Activated naive CD8-positive, alpha-beta T cell treated with anti-CD3 and anti-CD28 coated beads for 36 hours (primary cell): ENCODE results near the gene NAA40. TPM values are rescaled to one million over a fixed set of nuclear protein-coding genes. Genes with fewer than 3 reads are reported as not detected.

Experiments used
- DNase-seq: peaks from one replicate; pipeline ENCODE4 v3.0.0; 2021
- H3K27ac Mint-ChIP-seq: one replicate; pipeline ENCODE4 v1.8.0; 2022; ENCODE audit warnings: mild to moderate bottlenecking, moderate library complexity, mixed read lengths
- H3K27me3 Mint-ChIP-seq: one replicate; pipeline ENCODE4 v1.8.0; 2022; ENCODE audit warnings: mild to moderate bottlenecking, mixed read lengths
- H3K36me3 Mint-ChIP-seq: one replicate; pipeline ENCODE4 v1.8.0; 2021; ENCODE audit warnings: mild to moderate bottlenecking, mixed read lengths
- H3K4me1 Mint-ChIP-seq: one replicate; pipeline ENCODE4 v1.8.0; 2021; ENCODE audit warnings: mixed read lengths
- H3K4me3 Mint-ChIP-seq: one replicate; pipeline ENCODE4 v1.8.0; 2022; ENCODE audit warnings: mild to moderate bottlenecking, moderate library complexity, mixed read lengths
- H3K9me3 Mint-ChIP-seq: one replicate; pipeline ENCODE4 v1.8.0; 2022; ENCODE audit warnings: mixed read lengths
- total RNA-seq, 2 experiments: library from RNA; stranded (reverse); gene quantifications; one replicate each; pipeline ENCODE4 v1.2.3, GENCODE V29; 2021

The NAA40 gene
- total RNA-seq, 2 experiments from 2014 or later, result 18.3 to 21.6 TPM

GRCh38 chr11:63979426-63979825 lies 40.6 kb downstream of the NAA40 start:
- Mint-ChIP-seq H3K36me3 (peaks cover 22% of the 10 kb centered on the region), H3K27ac (no peak overlapping the region), H3K9me3 (no peaks in the 10 kb centered on the region), H3K4me3 (no peak overlapping the region), H3K27me3 (no peaks in the 10 kb centered on the region), H3K4me1 (peaks cover 17% of the 10 kb centered on the region)
- DNase-seq, result no peak

GRCh38 chr11:63985812-63986155 lies 47.0 kb downstream of the NAA40 start:
- H3K36me3 Mint-ChIP-seq, result peaks cover 15% of the 10 kb centered on the region
- peaks cover 26% of the 10 kb centered on the region for H3K4me1 Mint-ChIP-seq
- H3K27ac Mint-ChIP-seq, result peak overlapping the region; percentile 95
- H3K4me3 Mint-ChIP-seq, result peak overlapping the region; percentile 92
- peak; percentile 79 for DNase-seq
- H3K27me3 Mint-ChIP-seq, result no peaks in the 10 kb centered on the region
- H3K9me3 Mint-ChIP-seq, result no peaks in the 10 kb centered on the region

GRCh38 chr11:63986156-63986931 lies 47.5 kb downstream of the NAA40 start, which contains the start of gene OTUB1:
Gene OTUB1 (plus strand): TSS chr11:63986438. CDS start chr11:63986457, 19 bp downstream.
- Mint-ChIP-seq H3K27ac (peak within 1 kb of the TSS; percentile 95), H3K9me3 (no peaks in the 10 kb centered on the region), H3K27me3 (no peaks in the 10 kb centered on the region), H3K36me3 (peaks cover 18% of the 10 kb centered on the region), H3K4me3 (peak within 1 kb of the TSS; percentile 92), H3K4me1 (peaks cover 26% of the 10 kb centered on the region)
- peak; percentile 88 for DNase-seq

- peak overlapping the region; percentile 20 for H3K27ac Mint-ChIP-seq
- peak overlapping the region; percentile 81 for H3K4me3 Mint-ChIP-seq
Observed at GRCh38 chr11:63986932-63987513, 48.2 kb downstream of the NAA40 start.

GRCh38 chr11:63991558-63991957 lies 52.8 kb downstream of the NAA40 start:
- H3K36me3 Mint-ChIP-seq, result peaks cover 26% of the 10 kb centered on the region

More at GRCh38 chr11:63986932-63987513, 48.2 kb downstream of the NAA40 start:
- peaks cover 22% of the 10 kb centered on the region for H3K36me3 Mint-ChIP-seq
- no peak for DNase-seq
- H3K27me3 Mint-ChIP-seq, result no peaks in the 10 kb centered on the region
- no peaks in the 10 kb centered on the region for H3K9me3 Mint-ChIP-seq
- H3K4me1 Mint-ChIP-seq, result peaks cover 28% of the 10 kb centered on the region

GRCh38 chr11:63993100-63993499 lies 54.3 kb downstream of the NAA40 start:
- Mint-ChIP-seq H3K4me3 (no peak overlapping the region), H3K27ac (no peak overlapping the region), H3K4me1 (peaks cover 9% of the 10 kb centered on the region), H3K36me3 (peaks cover 33% of the 10 kb centered on the region), H3K27me3 (no peaks in the 10 kb centered on the region), H3K9me3 (no peaks in the 10 kb centered on the region)
- DNase-seq, result no peak

More at GRCh38 chr11:63991558-63991957, 52.8 kb downstream of the NAA40 start:
- Mint-ChIP-seq H3K27ac (no peak overlapping the region), H3K27me3 (no peaks in the 10 kb centered on the region), H3K4me3 (no peak overlapping the region), H3K9me3 (no peaks in the 10 kb centered on the region), H3K4me1 (peaks cover 18% of the 10 kb centered on the region)
- DNase-seq, result no peak

- H3K4me3 Mint-ChIP-seq, result no peak overlapping the region
- peaks cover 30% of the 10 kb centered on the region for H3K36me3 Mint-ChIP-seq
- H3K9me3 Mint-ChIP-seq, result no peaks in the 10 kb centered on the region
- no peak for DNase-seq
- H3K4me1 Mint-ChIP-seq, result peaks cover 5% of the 10 kb centered on the region
- peaks cover 2% of the 10 kb centered on the region for H3K27me3 Mint-ChIP-seq
- no peak overlapping the region for H3K27ac Mint-ChIP-seq
Observed at GRCh38 chr11:63993993-63994392, 55.2 kb downstream of the NAA40 start.

- Mint-ChIP-seq H3K4me3 (no peak overlapping the region), H3K4me1 (peaks cover 3% of the 10 kb centered on the region), H3K9me3 (no peaks in the 10 kb centered on the region), H3K27ac (no peak overlapping the region), H3K27me3 (peaks cover 2% of the 10 kb centered on the region), H3K36me3 (peaks cover 22% of the 10 kb centered on the region)
- no peak for DNase-seq
Observed at GRCh38 chr11:63996512-63996911, 57.7 kb downstream of the NAA40 start.

- no peak for DNase-seq
- peaks cover 1% of the 10 kb centered on the region for H3K4me1 Mint-ChIP-seq
- no peaks in the 10 kb centered on the region for H3K9me3 Mint-ChIP-seq
- no peak overlapping the region for H3K27ac Mint-ChIP-seq
- no peak overlapping the region for H3K4me3 Mint-ChIP-seq
- peaks cover 2% of the 10 kb centered on the region for H3K27me3 Mint-ChIP-seq
- peaks cover 18% of the 10 kb centered on the region for H3K36me3 Mint-ChIP-seq
Observed at GRCh38 chr11:63997104-63997700, 58.4 kb downstream of the NAA40 start.

GRCh38 chr11:63997801-63998337 lies 59.1 kb downstream of the NAA40 start:
- H3K27me3 Mint-ChIP-seq, result peaks cover 2% of the 10 kb centered on the region
- no peaks in the 10 kb centered on the region for H3K9me3 Mint-ChIP-seq
- no peak overlapping the region for H3K4me3 Mint-ChIP-seq
- peaks cover 1% of the 10 kb centered on the region for H3K4me1 Mint-ChIP-seq
- H3K27ac Mint-ChIP-seq, result no peak overlapping the region
- H3K36me3 Mint-ChIP-seq, result peaks cover 17% of the 10 kb centered on the region
- no peak for DNase-seq

GRCh38 chr11:63998558-63999348 lies 60.0 kb downstream of the NAA40 start:
- Mint-ChIP-seq H3K36me3 (peaks cover 15% of the 10 kb centered on the region), H3K27me3 (peaks cover 2% of the 10 kb centered on the region), H3K27ac (no peak overlapping the region), H3K4me1 (peaks cover 1% of the 10 kb centered on the region), H3K9me3 (no peaks in the 10 kb centered on the region), H3K4me3 (no peak overlapping the region)
- no peak for DNase-seq

GRCh38 chr11:63999349-64000025 lies 60.7 kb downstream of the NAA40 start:
- no peaks in the 10 kb centered on the region for H3K9me3 Mint-ChIP-seq
- H3K27ac Mint-ChIP-seq, result no peak overlapping the region
- DNase-seq, result peak; percentile 70
- H3K4me1 Mint-ChIP-seq, result no peaks in the 10 kb centered on the region
- no peak overlapping the region for H3K4me3 Mint-ChIP-seq
- peaks cover 2% of the 10 kb centered on the region for H3K27me3 Mint-ChIP-seq
- peaks cover 13% of the 10 kb centered on the region for H3K36me3 Mint-ChIP-seq

- peaks cover 13% of the 10 kb centered on the region for H3K36me3 Mint-ChIP-seq
- H3K9me3 Mint-ChIP-seq, result no peaks in the 10 kb centered on the region
- peak; percentile 84 for DNase-seq
- peak overlapping the region; percentile 14 for H3K4me3 Mint-ChIP-seq
- H3K27ac Mint-ChIP-seq, result no peak overlapping the region
- no peaks in the 10 kb centered on the region for H3K4me1 Mint-ChIP-seq
- H3K27me3 Mint-ChIP-seq, result peaks cover 5% of the 10 kb centered on the region
Observed at GRCh38 chr11:64000026-64000739, 61.4 kb downstream of the NAA40 start.
